Rectal smooth muscle tissue (tissue), 1 donor: Measurements from ENCODE around the gene ALG14.
A peak's percentile ranks its signal among the peaks of the same experiment; 100 is the strongest.

ENCODE experiments used
- H3K27ac ChIP-seq: one replicate; pipeline ENCODE4 v1.7.0; 2013; ENCODE audit warnings: low read depth, low read length, inconsistent platforms
- H3K27me3 ChIP-seq: one replicate; pipeline ENCODE4 v1.7.0; 2013; ENCODE audit warnings: low read length; ENCODE audit not compliant: control insufficient read depth, insufficient read depth
- H3K36me3 ChIP-seq: one replicate; pipeline ENCODE4 v1.7.0; 2013; ENCODE audit warnings: low read length; ENCODE audit not compliant: control insufficient read depth, insufficient read depth
- H3K4me1 ChIP-seq: one replicate; pipeline ENCODE4 v1.7.0; 2013; ENCODE audit warnings: low read length; ENCODE audit not compliant: control insufficient read depth, insufficient read depth
- H3K4me3 ChIP-seq: one replicate; pipeline ENCODE4 v1.7.0; 2013; ENCODE audit warnings: low read length
- H3K9ac ChIP-seq: one replicate; pipeline ENCODE4 v1.7.0; 2013; ENCODE audit warnings: low read length

Gene ALG14

GRCh38 chr1:95015076-95015475 lies 57.7 kb downstream of the ALG14 start:
- no peaks in the 10 kb centered on the region for H3K36me3 ChIP-seq
- no peak overlapping the region for H3K27ac ChIP-seq
- no peak overlapping the region for H3K4me3 ChIP-seq
- H3K9ac ChIP-seq: no peak overlapping the region
- H3K27me3 ChIP-seq: no peaks in the 10 kb centered on the region
- H3K4me1 ChIP-seq: no peaks in the 10 kb centered on the region

DNA sequence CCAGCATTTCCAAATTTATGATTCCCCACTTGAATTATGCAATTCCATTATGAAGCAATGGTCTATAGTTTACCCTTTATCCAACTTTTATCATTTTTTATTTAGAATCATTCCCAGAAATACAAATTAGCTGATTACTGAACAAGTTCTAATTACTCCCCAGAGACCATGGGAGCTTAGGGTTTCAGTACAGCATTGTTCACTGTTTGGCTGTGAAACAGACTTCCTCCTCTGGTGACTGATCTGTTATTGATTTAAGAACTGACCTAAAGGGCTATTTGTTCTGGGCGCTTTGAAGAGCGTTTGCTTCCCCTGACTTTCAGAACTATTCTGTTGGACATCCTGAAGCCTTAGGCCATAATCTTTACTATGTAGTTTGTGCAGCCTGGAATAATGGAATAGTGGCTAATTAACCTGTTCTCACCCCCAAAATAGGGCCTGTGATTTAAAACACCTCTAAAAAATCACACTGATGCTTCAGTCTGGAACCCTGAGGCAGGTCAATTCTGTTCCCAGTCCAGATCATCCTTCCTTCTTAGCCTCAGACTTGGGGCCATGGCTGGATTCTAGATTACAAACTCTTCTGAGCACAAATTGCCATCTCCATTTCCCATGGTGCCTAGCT lies 58.7 kb downstream of the ALG14 start:
- Histone ChIP-seq H3K4me1 (no peaks in the 10 kb centered on the region), H3K9ac (no peak overlapping the region), H3K27me3 (no peaks in the 10 kb centered on the region), H3K4me3 (no peak overlapping the region), H3K27ac (peak overlapping the region; percentile 6), H3K36me3 (no peaks in the 10 kb centered on the region)

GRCh38 chr1:95012389-95012788 lies 60.4 kb downstream of the ALG14 start:
- no peak overlapping the region for H3K27ac ChIP-seq
- H3K27me3 ChIP-seq: no peaks in the 10 kb centered on the region
- no peak overlapping the region for H3K9ac ChIP-seq
- no peaks in the 10 kb centered on the region for H3K36me3 ChIP-seq
- H3K4me1 ChIP-seq: no peaks in the 10 kb centered on the region
- H3K4me3 ChIP-seq: no peak overlapping the region

GRCh38 chr1:95010158-95010557 lies 62.6 kb downstream of the ALG14 start:
- Histone ChIP-seq H3K4me1 (no peaks in the 10 kb centered on the region), H3K27me3 (no peaks in the 10 kb centered on the region), H3K9ac (no peak overlapping the region), H3K36me3 (no peaks in the 10 kb centered on the region), H3K4me3 (no peak overlapping the region), H3K27ac (no peak overlapping the region)

DNA sequence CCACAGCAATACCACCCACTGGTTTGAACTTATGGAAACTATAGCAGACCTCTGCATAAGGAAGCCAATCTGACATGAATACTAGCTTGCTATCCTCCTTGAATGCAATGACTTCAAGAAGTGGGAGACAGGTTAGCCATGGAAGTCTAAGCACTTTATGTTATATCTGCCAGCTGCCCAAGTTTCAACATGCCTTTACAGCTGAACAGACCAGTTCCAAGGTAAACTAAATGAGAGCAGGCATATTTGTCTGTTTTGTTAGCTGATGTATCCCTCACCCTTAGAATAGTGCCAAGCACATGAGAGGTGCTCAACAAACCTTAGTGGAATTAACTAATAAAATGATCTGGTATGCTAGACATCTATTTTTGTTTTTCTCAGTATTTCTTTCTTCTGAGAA lies 65.1 kb downstream of the ALG14 start:
- Histone ChIP-seq H3K36me3 (no peaks in the 10 kb centered on the region), H3K27me3 (no peaks in the 10 kb centered on the region), H3K4me3 (no peak overlapping the region), H3K4me1 (peaks cover 5% of the 10 kb centered on the region), H3K27ac (no peak overlapping the region), H3K9ac (no peak overlapping the region)

DNA sequence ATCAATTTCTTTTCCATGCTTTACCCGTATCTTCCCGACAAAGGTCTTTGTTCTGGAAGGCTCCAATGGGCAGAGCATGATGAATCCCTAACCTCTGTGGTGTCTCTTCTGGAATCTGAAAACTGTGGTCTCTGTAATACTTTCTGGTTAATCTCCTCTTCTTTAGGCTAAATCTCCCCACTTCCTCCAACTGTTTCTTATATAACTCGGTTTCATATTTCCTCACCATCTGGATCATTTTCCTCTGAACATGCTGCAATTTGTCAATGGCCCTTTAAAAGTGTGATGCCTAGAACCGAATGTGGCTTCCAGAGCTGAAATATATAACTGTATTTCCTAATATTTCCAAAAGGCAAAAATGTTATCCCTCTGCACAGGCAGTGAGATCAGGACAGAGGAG lies 66.1 kb downstream of the ALG14 start:
- H3K27me3 ChIP-seq: no peaks in the 10 kb centered on the region
- H3K4me1 ChIP-seq: peaks cover 11% of the 10 kb centered on the region
- no peak overlapping the region for H3K27ac ChIP-seq
- H3K9ac ChIP-seq: no peak overlapping the region
- no peaks in the 10 kb centered on the region for H3K36me3 ChIP-seq
- no peak overlapping the region for H3K4me3 ChIP-seq

GRCh38 chr1:95005584-95005983 lies 67.2 kb downstream of the ALG14 start:
- Histone ChIP-seq H3K27me3 (no peaks in the 10 kb centered on the region), H3K36me3 (no peaks in the 10 kb centered on the region), H3K4me3 (no peak overlapping the region), H3K27ac (no peak overlapping the region), H3K9ac (no peak overlapping the region), H3K4me1 (peaks cover 11% of the 10 kb centered on the region)

- Histone ChIP-seq H3K27me3 (no peaks in the 10 kb centered on the region), H3K4me1 (peaks cover 11% of the 10 kb centered on the region), H3K4me3 (no peak overlapping the region), H3K27ac (no peak overlapping the region), H3K36me3 (no peaks in the 10 kb centered on the region), H3K9ac (no peak overlapping the region)
Observed at GRCh38 chr1:95004013-95004412, 68.7 kb downstream of the ALG14 start.

DNA sequence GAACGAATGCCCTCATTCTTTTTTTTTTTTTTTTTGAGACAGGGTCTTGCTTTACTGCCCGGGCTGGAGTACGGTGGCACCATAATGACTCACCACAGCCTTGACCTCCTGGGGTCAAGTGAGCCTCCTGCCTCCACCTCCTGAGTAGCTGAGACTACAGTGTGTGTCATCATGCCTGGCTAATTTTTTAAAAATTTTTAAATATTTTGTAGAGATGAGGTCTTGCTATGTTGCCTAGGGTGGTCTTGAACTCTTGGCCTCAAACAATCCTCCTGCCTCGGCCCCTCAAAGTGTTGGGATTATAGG lies 69.4 kb downstream of the ALG14 start:
- Histone ChIP-seq H3K4me3 (no peak overlapping the region), H3K4me1 (peaks cover 11% of the 10 kb centered on the region), H3K27ac (peak overlapping the region; percentile 50), H3K36me3 (no peaks in the 10 kb centered on the region), H3K27me3 (no peaks in the 10 kb centered on the region), H3K9ac (no peak overlapping the region)

DNA sequence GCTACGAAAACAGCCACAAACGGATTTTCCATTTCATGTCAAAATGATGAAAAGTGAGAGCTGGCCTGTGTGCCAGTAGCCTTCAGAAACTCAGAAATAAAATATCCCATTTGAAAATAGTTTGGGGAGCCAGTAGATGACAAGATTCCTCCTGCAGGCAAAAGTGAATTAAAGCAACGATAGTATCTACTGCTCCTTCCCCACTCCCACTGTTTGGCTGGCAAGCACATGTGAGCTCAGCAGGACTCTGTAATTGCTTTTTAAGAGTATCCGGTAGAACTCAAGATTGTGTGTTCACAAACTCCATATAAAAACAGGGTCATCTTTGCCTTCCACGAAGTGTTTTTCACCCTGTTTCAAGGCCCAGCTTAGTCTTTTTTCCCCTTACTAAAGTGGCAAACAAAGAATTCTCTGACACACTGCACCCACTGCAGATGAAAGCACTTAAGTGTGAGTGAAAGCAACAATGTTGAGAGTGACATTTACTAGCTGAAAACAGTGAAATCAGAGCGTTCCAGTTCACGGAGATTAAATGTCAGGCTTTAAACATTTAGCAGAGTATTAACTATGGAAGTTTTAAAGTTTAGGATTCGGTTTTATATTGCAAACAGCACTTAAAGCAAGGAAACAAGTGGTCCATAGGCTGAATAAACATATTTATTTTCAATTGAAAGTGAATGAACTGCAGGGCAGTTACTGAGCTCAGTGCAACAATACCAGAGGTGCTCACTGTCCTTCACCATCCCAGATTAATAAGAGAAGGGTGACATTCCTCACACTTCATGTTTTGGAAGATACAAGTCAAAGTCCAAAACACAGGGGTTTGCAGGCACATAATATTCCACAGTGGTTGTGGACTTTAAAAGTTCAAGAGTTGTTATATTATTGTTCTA lies 70.0 kb downstream of the ALG14 start:
- Histone ChIP-seq H3K27me3 (no peaks in the 10 kb centered on the region), H3K27ac (peak overlapping the region; percentile 50), H3K4me3 (peak overlapping the region; percentile 14), H3K36me3 (no peaks in the 10 kb centered on the region), H3K9ac (no peak overlapping the region), H3K4me1 (peaks cover 11% of the 10 kb centered on the region)

- no peaks in the 10 kb centered on the region for H3K36me3 ChIP-seq
- H3K4me3 ChIP-seq: no peak overlapping the region
- peaks cover 11% of the 10 kb centered on the region for H3K4me1 ChIP-seq
- H3K27ac ChIP-seq: peak overlapping the region; percentile 20
- no peak overlapping the region for H3K9ac ChIP-seq
- no peaks in the 10 kb centered on the region for H3K27me3 ChIP-seq
Observed at GRCh38 chr1:95002164-95002539, 70.6 kb downstream of the ALG14 start.

GRCh38 chr1:94999456-95000131 lies 73.2 kb downstream of the ALG14 start:
- H3K27me3 ChIP-seq: no peaks in the 10 kb centered on the region
- peaks cover 11% of the 10 kb centered on the region for H3K4me1 ChIP-seq
- no peak overlapping the region for H3K4me3 ChIP-seq
- H3K36me3 ChIP-seq: no peaks in the 10 kb centered on the region
- H3K9ac ChIP-seq: no peak overlapping the region
- H3K27ac ChIP-seq: no peak overlapping the region
